Type B pancreatic cell (in vitro differentiated cells): Measurements from ENCODE around the gene CORO2A. TPM values are rescaled to one million over a fixed set of nuclear protein-coding genes. Genes with fewer than 3 reads are reported as not detected.

ENCODE experiments used
- DNase-seq: peaks from one replicate; pipeline ENCODE4 v3.0.0; 2021; ENCODE audit warnings: mixed read lengths; ENCODE audit not compliant: unreplicated experiment; ENCODE audit errors: extremely low spot score
- H3K27ac Mint-ChIP-seq: 2 replicates; pipeline ENCODE4 v1.8.0; 2021; ENCODE audit warnings: mild to moderate bottlenecking, mixed read lengths
- H3K27me3 Mint-ChIP-seq: 2 replicates; pipeline ENCODE4 v1.8.0; 2021; ENCODE audit warnings: mixed read lengths
- H3K36me3 Mint-ChIP-seq: 2 replicates; pipeline ENCODE4 v1.8.0; 2021; ENCODE audit warnings: mixed read lengths
- H3K4me1 Mint-ChIP-seq: one replicate; pipeline ENCODE4 v1.8.0; 2021; ENCODE audit warnings: mixed read lengths; ENCODE audit not compliant: unreplicated experiment
- H3K4me3 Mint-ChIP-seq: 2 replicates; pipeline ENCODE4 v1.8.0; 2021; ENCODE audit warnings: mild to moderate bottlenecking, mixed read lengths
- H3K9me3 Mint-ChIP-seq: 2 replicates; pipeline ENCODE4 v1.8.0; 2021; ENCODE audit warnings: mixed read lengths
- CTCF ChIP-seq: fragments of 200-600 bp; sonication (generic); conservative IDR thresholded peaks from 2 replicates; pipeline ENCODE4 v1.5.0; 2021; ENCODE audit warnings: antibody characterized with exemption, mild to moderate bottlenecking
- total RNA-seq: library from RNA; stranded (reverse); gene quantifications from 2 replicates; pipeline ENCODE4 v1.2.1, GENCODE V29; 2021; ENCODE audit warnings: low replicate concordance

CORO2A gene
- total RNA-seq, 1 donor from 2014 or later, result 9.9 TPM

- Mint-ChIP-seq H3K4me3 (peak overlapping the region; percentile 86), H3K27me3 (no peaks in the 10 kb centered on the region), H3K36me3 (no peaks in the 10 kb centered on the region), H3K27ac (peak overlapping the region; percentile 84), H3K4me1 (no peaks in the 10 kb centered on the region), H3K9me3 (no peaks in the 10 kb centered on the region)
- no peak for DNase-seq
- TF ChIP-seq CTCF, result no peak
Observed at GRCh38 chr9:98193336-98193944, 1.0 kb upstream of the CORO2A start.

GRCh38 chr9:98191671-98192502 lies 550 bp downstream of the CORO2A start:
- peak overlapping the region; percentile 78 for H3K4me3 Mint-ChIP-seq
- no peaks in the 10 kb centered on the region for H3K4me1 Mint-ChIP-seq
- TF ChIP-seq CTCF, result no peak
- no peaks in the 10 kb centered on the region for H3K27me3 Mint-ChIP-seq
- no peaks in the 10 kb centered on the region for H3K9me3 Mint-ChIP-seq
- no peak for DNase-seq
- H3K27ac Mint-ChIP-seq, result no peak overlapping the region
- H3K36me3 Mint-ChIP-seq, result no peaks in the 10 kb centered on the region

- no peak for DNase-seq
- no peaks in the 10 kb centered on the region for H3K27me3 Mint-ChIP-seq
- H3K36me3 Mint-ChIP-seq, result no peaks in the 10 kb centered on the region
- H3K4me1 Mint-ChIP-seq, result no peaks in the 10 kb centered on the region
- H3K4me3 Mint-ChIP-seq, result peak overlapping the region; percentile 78
- H3K9me3 Mint-ChIP-seq, result no peaks in the 10 kb centered on the region
- H3K27ac Mint-ChIP-seq, result peak overlapping the region; percentile 55
- no peak for TF ChIP-seq CTCF
Observed at GRCh38 chr9:98191181-98191608, 1.2 kb downstream of the CORO2A start.

- no peaks in the 10 kb centered on the region for H3K9me3 Mint-ChIP-seq
- peak overlapping the region; percentile 78 for H3K4me3 Mint-ChIP-seq
- no peak for DNase-seq
- H3K36me3 Mint-ChIP-seq, result no peaks in the 10 kb centered on the region
- peak overlapping the region; percentile 55 for H3K27ac Mint-ChIP-seq
- H3K4me1 Mint-ChIP-seq, result no peaks in the 10 kb centered on the region
- no peaks in the 10 kb centered on the region for H3K27me3 Mint-ChIP-seq
- TF ChIP-seq CTCF, result no peak
Observed at GRCh38 chr9:98190757-98191105, 1.7 kb downstream of the CORO2A start.

- Mint-ChIP-seq H3K27ac (no peak overlapping the region), H3K27me3 (no peaks in the 10 kb centered on the region), H3K9me3 (no peaks in the 10 kb centered on the region), H3K4me3 (no peak overlapping the region), H3K4me1 (no peaks in the 10 kb centered on the region), H3K36me3 (no peaks in the 10 kb centered on the region)
- DNase-seq, result no peak
- no peak for TF ChIP-seq CTCF
Observed at GRCh38 chr9:98189412-98189811, 3.0 kb downstream of the CORO2A start.
